ENCODE measurements around the gene GPS2.
A peak's percentile ranks its signal among the peaks of the same experiment; 100 is the strongest.

GPS2 gene

GRCh38 chr17:7262935-7263800 is 52.0 kb downstream of the GPS2 start (continued):
- TF ChIP-seq ZNF518A (tag by site-specific recombination; conservative IDR thresholded peaks at IDR 0.05; ENCODE audit: low read depth) (no peak), ZBTB20 (tag by site-specific recombination; IDR thresholded peaks at IDR 0.05) (peak; percentile 48; the same call in 1 of the 2 replicates), ZNF544 (tag by site-specific recombination; IDR thresholded peaks at IDR 0.05) (no peak), ZNF2 (tag by site-specific recombination; IDR thresholded peaks at IDR 0.05) (0 out of 2 replicates have a peak, but pooled peaks have one; percentile 34), ZNF148 (tag by site-specific recombination; IDR thresholded peaks at IDR 0.05; ENCODE audit: borderline replicate concordance) (no peak), ZNF768 (tag by site-specific recombination; IDR thresholded peaks at IDR 0.05) (no peak), ZNF560 (tag by site-specific recombination; IDR thresholded peaks at IDR 0.05; ENCODE audit: borderline replicate concordance) (no peak), ELK4 (IDR thresholded peaks at IDR 0.05; ENCODE audit: borderline replicate concordance, low read depth, low read length) (no peak), ZNF707 (tag by site-specific recombination; IDR thresholded peaks at IDR 0.05) (0 out of 2 replicates have a peak, but pooled peaks have one; percentile 30), SP7 (tag by site-specific recombination; IDR thresholded peaks at IDR 0.05) (peak; percentile 27; the same call in 1 of the 2 replicates), ZFP37 (tag by site-specific recombination; IDR thresholded peaks at IDR 0.05) (no peak), ZNF501 (tag by site-specific recombination; IDR thresholded peaks at IDR 0.05) (peak; percentile 47; the same call in 1 of the 2 replicates), PRDM2 (tag by site-specific recombination; IDR thresholded peaks at IDR 0.05; ENCODE audit: borderline replicate concordance) (no peak), ZNF549 (tag by site-specific recombination; IDR thresholded peaks at IDR 0.05) (no peak), KLF1 (tag by site-specific recombination; IDR thresholded peaks at IDR 0.05) (peak; percentile 84), WT1 (tag by site-specific recombination; IDR thresholded peaks at IDR 0.05) (peak; percentile 63), ZNF311 (tag by site-specific recombination; IDR thresholded peaks at IDR 0.05; ENCODE audit: borderline replicate concordance) (no peak)
- TF ChIP-seq, protein P1, sequence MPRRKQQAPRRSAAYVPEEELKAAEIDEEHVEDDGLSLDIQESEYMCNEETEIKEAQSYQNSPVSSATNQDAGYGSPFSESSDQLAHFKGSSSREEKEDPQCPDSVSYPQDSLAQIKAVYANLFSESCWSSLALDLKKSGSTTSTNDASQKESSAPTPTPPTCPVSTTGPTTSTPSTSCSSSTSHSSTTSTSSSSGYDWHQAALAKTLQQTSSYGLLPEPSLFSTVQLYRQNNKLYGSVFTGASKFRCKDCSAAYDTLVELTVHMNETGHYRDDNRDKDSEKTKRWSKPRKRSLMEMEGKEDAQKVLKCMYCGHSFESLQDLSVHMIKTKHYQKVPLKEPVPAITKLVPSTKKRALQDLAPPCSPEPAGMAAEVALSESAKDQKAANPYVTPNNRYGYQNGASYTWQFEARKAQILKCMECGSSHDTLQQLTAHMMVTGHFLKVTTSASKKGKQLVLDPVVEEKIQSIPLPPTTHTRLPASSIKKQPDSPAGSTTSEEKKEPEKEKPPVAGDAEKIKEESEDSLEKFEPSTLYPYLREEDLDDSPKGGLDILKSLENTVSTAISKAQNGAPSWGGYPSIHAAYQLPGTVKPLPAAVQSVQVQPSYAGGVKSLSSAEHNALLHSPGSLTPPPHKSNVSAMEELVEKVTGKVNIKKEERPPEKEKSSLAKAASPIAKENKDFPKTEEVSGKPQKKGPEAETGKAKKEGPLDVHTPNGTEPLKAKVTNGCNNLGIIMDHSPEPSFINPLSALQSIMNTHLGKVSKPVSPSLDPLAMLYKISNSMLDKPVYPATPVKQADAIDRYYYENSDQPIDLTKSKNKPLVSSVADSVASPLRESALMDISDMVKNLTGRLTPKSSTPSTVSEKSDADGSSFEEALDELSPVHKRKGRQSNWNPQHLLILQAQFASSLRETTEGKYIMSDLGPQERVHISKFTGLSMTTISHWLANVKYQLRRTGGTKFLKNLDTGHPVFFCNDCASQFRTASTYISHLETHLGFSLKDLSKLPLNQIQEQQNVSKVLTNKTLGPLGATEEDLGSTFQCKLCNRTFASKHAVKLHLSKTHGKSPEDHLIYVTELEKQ (tag by site-specific recombination; IDR thresholded peaks at IDR 0.05; ENCODE audit: borderline replicate concordance) = 0 out of 2 replicates have a peak, but pooled peaks have one; percentile 30

Measured in HEK293 (cell line).